GM12891 (cell line): ENCODE data around the gene RETN.

Source experiments
- POLR2A ChIP-seq: IDR thresholded peaks from 2 replicates; pipeline ENCODE4 v1.6.1; 2011; ENCODE audit warnings: low read depth, low read length, control low read depth
- POLR2AphosphoS5 ChIP-seq: IDR thresholded peaks from 2 replicates; pipeline ENCODE4 v1.6.1; 2011; ENCODE audit warnings: low read depth, low read length, control low read depth

- TF ChIP-seq POLR2A, result no peak
- TF ChIP-seq POLR2AphosphoS5, result no peak
These were observed 22.6 kb downstream of the RETN start for GRCh38 chr19:7691497-7691896.
